Astrocyte (in vitro differentiated cells and primary cell): Measurements from ENCODE around the gene TENM3.

Experiments
- EZH2 ChIP-seq: IDR thresholded peaks from 2 replicates; pipeline ENCODE4 v1.6.1; 2012; ENCODE audit warnings: mild to moderate bottlenecking, low read length, inconsistent platforms; ENCODE audit not compliant: insufficient read depth
- TF ChIP-seq, protein P1 (sequence below): IDR thresholded peaks from 2 replicates; pipeline ENCODE4 v1.5.1; 2011; ENCODE audit warnings: low read depth, mild to moderate bottlenecking, inconsistent platforms, low read length, moderate library complexity; ENCODE audit not compliant: insufficient read depth

DNA sequence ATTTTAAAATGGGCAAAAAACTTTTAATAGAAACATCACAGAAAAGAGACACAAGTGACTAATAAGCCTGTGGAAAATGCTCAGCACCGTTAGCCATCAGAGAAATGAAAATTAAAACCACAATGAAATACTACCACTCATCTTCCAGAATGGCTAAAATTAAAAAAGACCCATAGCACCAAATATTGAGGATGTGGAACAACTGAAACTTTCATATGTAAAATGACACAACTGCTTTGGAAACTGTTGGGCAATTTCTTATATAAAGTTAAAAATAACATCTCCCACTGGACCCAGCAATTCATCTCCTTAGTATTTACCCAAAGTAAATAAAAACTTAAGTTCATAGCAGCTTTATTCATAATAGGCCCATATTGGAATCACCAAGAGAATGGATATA lies 94.2 kb downstream of the TENM3 start:
- TF ChIP-seq, protein P1, sequence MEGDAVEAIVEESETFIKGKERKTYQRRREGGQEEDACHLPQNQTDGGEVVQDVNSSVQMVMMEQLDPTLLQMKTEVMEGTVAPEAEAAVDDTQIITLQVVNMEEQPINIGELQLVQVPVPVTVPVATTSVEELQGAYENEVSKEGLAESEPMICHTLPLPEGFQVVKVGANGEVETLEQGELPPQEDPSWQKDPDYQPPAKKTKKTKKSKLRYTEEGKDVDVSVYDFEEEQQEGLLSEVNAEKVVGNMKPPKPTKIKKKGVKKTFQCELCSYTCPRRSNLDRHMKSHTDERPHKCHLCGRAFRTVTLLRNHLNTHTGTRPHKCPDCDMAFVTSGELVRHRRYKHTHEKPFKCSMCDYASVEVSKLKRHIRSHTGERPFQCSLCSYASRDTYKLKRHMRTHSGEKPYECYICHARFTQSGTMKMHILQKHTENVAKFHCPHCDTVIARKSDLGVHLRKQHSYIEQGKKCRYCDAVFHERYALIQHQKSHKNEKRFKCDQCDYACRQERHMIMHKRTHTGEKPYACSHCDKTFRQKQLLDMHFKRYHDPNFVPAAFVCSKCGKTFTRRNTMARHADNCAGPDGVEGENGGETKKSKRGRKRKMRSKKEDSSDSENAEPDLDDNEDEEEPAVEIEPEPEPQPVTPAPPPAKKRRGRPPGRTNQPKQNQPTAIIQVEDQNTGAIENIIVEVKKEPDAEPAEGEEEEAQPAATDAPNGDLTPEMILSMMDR: no peak
- TF ChIP-seq EZH2: no peak
